HCT116 (cell line): Measurements from ENCODE around the gene ATP13A3. TPM values are rescaled to one million over a fixed set of nuclear protein-coding genes. Genes with fewer than 3 reads are reported as not detected.

Experiments used
- ATAC-seq: fragments of 200-7000 bp; cut with Tn5 transposase; 2 replicates; pipeline ENCODE4 v1.9.1; 2020; ENCODE audit warnings: mild to moderate bottlenecking, moderate library complexity
- BruUV-seq: library from RNA; stranded (reverse); fragments of 400-500 nt; replicated peaks from 2 replicates; lab custom pipeline; 2021; lab: Mats Ljungman, UMichigan
- CTCF ChIA-PET: fragments of 300-600 bp; sonication (Branson Sonifier 250); formaldehyde crosslinking; loops from one replicate; lab custom pipeline; 2021; ENCODE audit warnings: antibody characterized with exemption; lab: Charles Lee
- POLR2A ChIA-PET: fragments of 300-600, 350-600 bp; sonication (Branson Sonifier 250); formaldehyde crosslinking; loops from one replicate; lab custom pipeline; 2021; ENCODE audit warnings: antibody characterized with exemption; lab: Charles Lee
- RAD21 ChIA-PET, 2 experiments: fragments of 300-600 bp; sonication (Branson Sonifier 250); formaldehyde crosslinking; loops; one replicate each; lab custom pipeline; 2023; ENCODE audit warnings: low total read pairs in 2 of 2; ENCODE audit not compliant: uncharacterized antibody in 2 of 2, unreplicated experiment in 2 of 2, low non-redundant PET in 1 of 2; lab: Charles Lee
- DNase-seq: peaks from one replicate; pipeline ENCODE4 v3.0.0-alpha.2; 2010; ENCODE audit warnings: low read depth, low spot score
- H2AFZ ChIP-seq: fragments of 200-600 bp; shearing (Covaris generic), sonication (generic); 2 replicates; pipeline ENCODE4 v1.6.1; 2017; ENCODE audit warnings: low read depth, mixed run types, mixed read lengths, antibody characterized with exemption, low read length; ENCODE audit not compliant: poor library complexity, severe bottlenecking
- H3K27ac ChIP-seq: 2 replicates; pipeline ENCODE4 v1.5.1; 2012; ENCODE audit warnings: low read depth, low read length
- H3K27me3 ChIP-seq: fragments of 200-600 bp; sonication (generic); 2 replicates; pipeline ENCODE4 v1.6.1; 2016; ENCODE audit warnings: mixed run types, low read length, mixed read lengths; ENCODE audit not compliant: insufficient read depth
- H3K36me3 ChIP-seq, 2 experiments: fragments of 200-500 bp in 1 of 2; fragments of 200-600 bp in 1 of 2; sonication (Bioruptor generic) in 1 of 2; sonication (generic) in 1 of 2; 2 replicates each; pipeline versions ENCODE4 v1.5.1 to v1.6.1; 2014 to 2016; ENCODE audit warnings: low read length in 2 of 2, inconsistent platforms in 1 of 2, mixed read lengths in 1 of 2, mixed run types in 1 of 2; ENCODE audit not compliant: insufficient read depth in 2 of 2, control insufficient read depth in 1 of 2
- H3K4me1 ChIP-seq, 2 experiments: fragments of 200-600 bp in 1 of 2; sonication (generic) in 1 of 2; 2 replicates each; pipeline versions ENCODE4 v1.5.1 to v1.6.1; 2012 to 2017; ENCODE audit warnings: low read length in 2 of 2, inconsistent platforms in 1 of 2, mild to moderate bottlenecking in 1 of 2, mixed read lengths in 1 of 2, mixed run types in 1 of 2, moderate library complexity in 1 of 2; ENCODE audit not compliant: insufficient read depth in 2 of 2, control insufficient read depth in 1 of 2
- H3K4me2 ChIP-seq: fragments of 200-600 bp; sonication (generic); 2 replicates; pipeline ENCODE4 v1.6.1; 2017; ENCODE audit warnings: mixed run types, low read length, mixed read lengths
- H3K4me3 ChIP-seq, 2 experiments: fragments of 200-600 bp in 1 of 2; sonication (generic) in 1 of 2; replicated peaks in 1 of 2; 2 replicates each; pipeline ENCODE4 v1.5.1; 2011 to 2016; ENCODE audit warnings: low read length in 2 of 2, control low read depth in 1 of 2, low read depth in 1 of 2, mild to moderate bottlenecking in 1 of 2, mixed read lengths in 1 of 2, mixed run types in 1 of 2
- H3K79me2 ChIP-seq: fragments of 200-600 bp; sonication (generic); 2 replicates; pipeline ENCODE4 v1.6.1; 2017; ENCODE audit warnings: mild to moderate bottlenecking, mixed run types, low read length, moderate library complexity, mixed read lengths; ENCODE audit not compliant: insufficient read depth
- H3K9ac ChIP-seq: fragments of 200-600 bp; sonication (generic); 2 replicates; pipeline ENCODE4 v1.6.1; 2016; ENCODE audit warnings: low read length, mixed read lengths
- H3K9me2 ChIP-seq: fragments of 200-600 bp; sonication (generic), shearing (Covaris generic); 2 replicates; pipeline ENCODE4 v1.6.1; 2017; ENCODE audit warnings: mixed run types, mild to moderate bottlenecking, moderate library complexity; ENCODE audit not compliant: insufficient read depth
- H3K9me3 ChIP-seq, 2 experiments: fragments of 200-500 bp in 1 of 2; fragments of 200-600 bp in 1 of 2; sonication (Bioruptor generic) in 1 of 2; sonication (generic) in 1 of 2; 2 replicates each; pipeline ENCODE4 v1.6.1; 2014 to 2017; ENCODE audit warnings: low read length in 2 of 2, mixed read lengths in 2 of 2, inconsistent platforms in 1 of 2, low read depth in 1 of 2, mild to moderate bottlenecking in 1 of 2, mixed run types in 1 of 2, moderate library complexity in 1 of 2; ENCODE audit not compliant: control insufficient read depth in 1 of 2, insufficient read depth in 1 of 2
- H4K20me1 ChIP-seq: fragments of 200-600 bp; sonication (generic), shearing (Covaris generic); 2 replicates; pipeline ENCODE4 v1.6.1; 2017; ENCODE audit warnings: mixed run types, mild to moderate bottlenecking, moderate library complexity; ENCODE audit not compliant: insufficient read depth
- FOSL1 ChIP-seq: IDR thresholded peaks from 2 replicates; pipeline ENCODE4 v1.6.1; 2012; ENCODE audit warnings: low read depth
- REST ChIP-seq: IDR thresholded peaks from 2 replicates; pipeline ENCODE4 v1.6.1; 2012; ENCODE audit warnings: low read depth
- intact Hi-C: fragments of 100-400 bp; cut with micrococcal nuclease; formaldehyde crosslinking; loops from 2 replicates; pipeline ENCODE4 v1.10.0; 2022
- total RNA-seq: library from RNA; stranded (reverse); gene quantifications from one replicate; pipeline ENCODE4 v1.2.1, GENCODE V29; 2021; ENCODE audit not compliant: unreplicated experiment
- TF ChIP-seq, protein P1 (sequence below), 3 experiments: fragments of 200-600 bp in 1 of 3; sonication (generic) in 1 of 3; IDR thresholded peaks in 2 of 3; conservative IDR thresholded peaks in 1 of 3; 2 replicates each; pipeline ENCODE4 v1.5.1; 2012 to 2017; ENCODE audit warnings: low read depth in 2 of 3, low read length in 2 of 3, antibody characterized with exemption in 1 of 3, borderline replicate concordance in 1 of 3, control low read depth in 1 of 3, mild to moderate bottlenecking in 1 of 3, mixed read lengths in 1 of 3, mixed run types in 1 of 3, moderate library complexity in 1 of 3; ENCODE audit not compliant: insufficient read depth in 1 of 3

Gene ATP13A3
- total RNA-seq, 1 experiment from 2014 or later = 139 TPM

GRCh38 chr3:194514626-194515025, 27.8 kb upstream of the ATP13A3 start:
- no peaks in the 10 kb centered on the region for H3K9me3 ChIP-seq
- H2AFZ ChIP-seq = no peak overlapping the region
- no peak overlapping the region for H3K27ac ChIP-seq
- intact Hi-C loops = no loop called here
- no peaks in the 10 kb centered on the region for H3K27me3 ChIP-seq
- CTCF ChIA-PET = interaction anchor here (1.2 kb wide), 1 partner anchor 42 kb away, joined by 3 read pairs; no protein-coding TSS in a partner anchor
- H3K4me1 ChIP-seq = no peaks in the 10 kb centered on the region
- no peaks in the 10 kb centered on the region for H3K36me3 ChIP-seq
- TF ChIP-seq FOSL1 = no peak
- TF ChIP-seq, protein P1, sequence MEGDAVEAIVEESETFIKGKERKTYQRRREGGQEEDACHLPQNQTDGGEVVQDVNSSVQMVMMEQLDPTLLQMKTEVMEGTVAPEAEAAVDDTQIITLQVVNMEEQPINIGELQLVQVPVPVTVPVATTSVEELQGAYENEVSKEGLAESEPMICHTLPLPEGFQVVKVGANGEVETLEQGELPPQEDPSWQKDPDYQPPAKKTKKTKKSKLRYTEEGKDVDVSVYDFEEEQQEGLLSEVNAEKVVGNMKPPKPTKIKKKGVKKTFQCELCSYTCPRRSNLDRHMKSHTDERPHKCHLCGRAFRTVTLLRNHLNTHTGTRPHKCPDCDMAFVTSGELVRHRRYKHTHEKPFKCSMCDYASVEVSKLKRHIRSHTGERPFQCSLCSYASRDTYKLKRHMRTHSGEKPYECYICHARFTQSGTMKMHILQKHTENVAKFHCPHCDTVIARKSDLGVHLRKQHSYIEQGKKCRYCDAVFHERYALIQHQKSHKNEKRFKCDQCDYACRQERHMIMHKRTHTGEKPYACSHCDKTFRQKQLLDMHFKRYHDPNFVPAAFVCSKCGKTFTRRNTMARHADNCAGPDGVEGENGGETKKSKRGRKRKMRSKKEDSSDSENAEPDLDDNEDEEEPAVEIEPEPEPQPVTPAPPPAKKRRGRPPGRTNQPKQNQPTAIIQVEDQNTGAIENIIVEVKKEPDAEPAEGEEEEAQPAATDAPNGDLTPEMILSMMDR (IDR thresholded peaks at IDR 0.05 in 2 of 3, conservative IDR thresholded peaks at IDR 0.05 in 1 of 3; ENCODE audit: borderline replicate concordance in 1 of 3, insufficient read depth in 1 of 3, low read depth in 2 of 3, low read length in 2 of 3) = 0 out of 6 replicates have a peak, but pooled peaks of 1 of the 3 experiments have one; percentile 13
- TF ChIP-seq REST = no peak
- no peaks in the 10 kb centered on the region for H4K20me1 ChIP-seq
- POLR2A ChIA-PET = no interaction called here
- H3K9ac ChIP-seq = no peak overlapping the region
- DNase-seq (no peak), ATAC-seq (0 out of 2 replicates have a peak, but pooled peaks have one; percentile 55)
- no peaks in the 10 kb centered on the region for H3K79me2 ChIP-seq
- no TSS peak for BruUV-seq
- RAD21 ChIA-PET = interaction anchor here in 1 of 2 experiments (0.6 kb wide), 1 partner anchor 42 kb away, joined by 3 read pairs; no protein-coding TSS in a partner anchor
- no peak overlapping the region for H3K4me2 ChIP-seq
- no peaks in the 10 kb centered on the region for H3K9me2 ChIP-seq
- no peak overlapping the region for H3K4me3 ChIP-seq
